GM12878 (cell line): ENCODE data around the gene ZNF165. TPM values are rescaled to one million over a fixed set of nuclear protein-coding genes. Genes with fewer than 3 reads are reported as not detected.
A peak's percentile ranks its signal among the peaks of the same experiment; 100 is the strongest.

ENCODE experiments used
- ATAC-seq: fragments of 200-7000 bp; cut with Tn5 transposase; 3 replicates; pipeline ENCODE4 v1.9.1; 2020; ENCODE audit warnings: mild to moderate bottlenecking, moderate library complexity
- BruUV-seq: library from RNA; stranded (reverse); fragments of 400-500 nt; replicated peaks from 2 replicates; lab custom pipeline; 2021; lab: Mats Ljungman, UMichigan
- CTCF ChIA-PET: fragments of 300-600 bp; sonication (Branson Sonifier 250); formaldehyde crosslinking; extraction: SDS; loops from one replicate; lab custom pipeline; 2021; ENCODE audit warnings: inconsistent platforms; lab: Yijun Ruan, JAX
- POLR2A ChIA-PET: fragments of 350-600 bp; formaldehyde crosslinking; extraction: SDS; loops from one replicate; lab custom pipeline; 2021; ENCODE audit warnings: inconsistent platforms; lab: Charles Lee
- RAD21 ChIA-PET: fragments of 300-600 bp; sonication (Branson Sonifier 250); formaldehyde crosslinking; loops from one replicate; lab custom pipeline; 2023; ENCODE audit warnings: antibody characterized with exemption; ENCODE audit not compliant: unreplicated experiment; lab: Charles Lee
- SMC1A ChIA-PET: fragments of 300-600 bp; sonication (Branson Sonifier 250); formaldehyde crosslinking; loops from one replicate; lab custom pipeline; 2023; ENCODE audit not compliant: unreplicated experiment, uncharacterized antibody; lab: Charles Lee
- DNase-seq: peaks from one replicate; pipeline ENCODE4 v3.0.0-alpha.2; 2011; ENCODE audit warnings: low read depth, low spot score
- FAIRE-seq: peaks from 3 replicates; lab custom pipeline; 2011; peaks lifted over from hg19 to GRCh38; lab: Jason Lieb, UNC
- H2AFZ ChIP-seq: 2 replicates; pipeline ENCODE4 v1.6.0; 2011; ENCODE audit warnings: low read depth, low read length, control low read depth; ENCODE audit not compliant: control insufficient read depth
- H3K27ac ChIP-seq: 2 replicates; pipeline ENCODE4 v1.5.1; 2011; ENCODE audit warnings: control low read depth; ENCODE audit not compliant: control insufficient read depth, insufficient read depth
- H3K27me3 ChIP-seq, 2 experiments: replicated peaks in 1 of 2; 2 replicates each; pipeline versions ENCODE4 v1.6.0 to v1.6.1; 2011; ENCODE audit warnings: low read length in 1 of 2; ENCODE audit not compliant: control insufficient read depth in 2 of 2, insufficient read depth in 2 of 2
- H3K36me3 ChIP-seq, 2 experiments: 2 replicates each; pipeline ENCODE4 v1.5.1; 2011; ENCODE audit warnings: low read length in 1 of 2; ENCODE audit not compliant: control insufficient read depth in 2 of 2, insufficient read depth in 2 of 2
- H3K4me1 ChIP-seq: 2 replicates; pipeline ENCODE4 v1.6.1; 2011; ENCODE audit warnings: mild to moderate bottlenecking, low read length, moderate library complexity, mixed read lengths; ENCODE audit not compliant: control insufficient read depth, insufficient read depth
- H3K4me2 ChIP-seq: 2 replicates; pipeline ENCODE4 v1.6.0; 2011; ENCODE audit warnings: control low read depth; ENCODE audit not compliant: control insufficient read depth, insufficient read depth
- H3K4me3 ChIP-seq: fragments of 200-600 bp; sonication (generic); 2 replicates; pipeline ENCODE4 v1.5.1; 2016
- H3K79me2 ChIP-seq: 2 replicates; pipeline ENCODE4 v1.6.0; 2011; ENCODE audit warnings: low read length; ENCODE audit not compliant: control insufficient read depth, insufficient read depth
- H3K9ac ChIP-seq: 2 replicates; pipeline ENCODE4 v1.8.0; 2011; ENCODE audit warnings: low read length, control low read depth, mixed read lengths; ENCODE audit not compliant: control insufficient read depth, insufficient read depth
- H3K9me3 ChIP-seq: replicated peaks from 3 replicates; pipeline ENCODE4 v1.5.1; 2011; ENCODE audit warnings: mild to moderate bottlenecking, low read length; ENCODE audit not compliant: control insufficient read depth, insufficient read depth
- H4K20me1 ChIP-seq: 2 replicates; pipeline ENCODE4 v1.6.0; 2011; ENCODE audit not compliant: control insufficient read depth, insufficient read depth
- BHLHE40 ChIP-seq, 2 experiments: fragments of 450-650 bp in 1 of 2; IDR thresholded peaks; 2 replicates each; pipeline ENCODE4 v1.6.1; 2011 to 2017; ENCODE audit warnings: low read depth in 2 of 2, borderline replicate concordance in 1 of 2, improper control_type of control experiment in 1 of 2, low read length in 1 of 2, mild to moderate bottlenecking in 1 of 2
- CBX3 ChIP-seq: fragments of 200-600 bp; sonication (generic); IDR thresholded peaks from 2 replicates; pipeline ENCODE4 v1.6.1; 2016; ENCODE audit warnings: low read depth, borderline replicate concordance
- CBX5 ChIP-seq: sonication (generic); IDR thresholded peaks from 2 replicates; pipeline ENCODE4 v1.6.1; 2016; ENCODE audit warnings: low read depth, moderate library complexity, mild to moderate bottlenecking, inconsistent platforms
- CTCF ChIP-seq, 3 experiments: IDR thresholded peaks in 2 of 3; conservative IDR thresholded peaks in 1 of 3; 2 replicates each; pipeline ENCODE4 v1.5.1; 2011; ENCODE audit warnings: low read depth in 3 of 3, low read length in 3 of 3, mild to moderate bottlenecking in 3 of 3, control low read depth in 2 of 3, moderate library complexity in 2 of 3, inconsistent platforms in 1 of 3, mixed read lengths in 1 of 3; ENCODE audit not compliant: control insufficient read depth in 2 of 3, insufficient read depth in 1 of 3; ENCODE audit errors: extremely low read depth in 1 of 3
- ESRRA ChIP-seq: IDR thresholded peaks from 2 replicates; pipeline ENCODE4 v1.6.1; 2012; ENCODE audit warnings: mild to moderate bottlenecking, low read length, improper control_type of control experiment
- HDAC2 ChIP-seq: fragments of 200-600 bp; sonication (generic); IDR thresholded peaks from 2 replicates; pipeline ENCODE4 v1.6.1; 2017
- KAT2A ChIP-seq: conservative IDR thresholded peaks from 2 replicates; pipeline ENCODE4 v1.6.1; 2011; ENCODE audit warnings: low read depth, low read length; ENCODE audit not compliant: control insufficient read depth
- KLF5 ChIP-seq: fragments of 450-650 bp; IDR thresholded peaks from 2 replicates; pipeline ENCODE4 v1.6.1; 2014; ENCODE audit warnings: mild to moderate bottlenecking; ENCODE audit not compliant: partially characterized antibody
- PAX5 ChIP-seq: IDR thresholded peaks from 2 replicates; pipeline ENCODE4 v1.6.1; 2011; ENCODE audit warnings: low read depth, low read length, borderline replicate concordance
- PKNOX1 ChIP-seq: fragments of 450-650 bp; IDR thresholded peaks from 2 replicates; pipeline ENCODE4 v1.6.1; 2016; ENCODE audit warnings: mild to moderate bottlenecking
- RAD21 ChIP-seq: IDR thresholded peaks from 2 replicates; pipeline ENCODE4 v1.6.1; 2011; ENCODE audit warnings: mild to moderate bottlenecking, low read depth, low read length, moderate library complexity; ENCODE audit not compliant: insufficient read depth
- YBX1 ChIP-seq: fragments of 450-650 bp; IDR thresholded peaks from 2 replicates; pipeline ENCODE4 v1.6.1; 2016; ENCODE audit warnings: antibody characterized with exemption
- WGBS: methylation state at CpG from one replicate; pipeline ENCODE4 v1.1.6; 2016; ENCODE audit warnings: low lambda C conversion rate; ENCODE audit not compliant: insufficient replicate concordance, insufficient coverage; ENCODE audit errors: missing lambda C conversion rate; 5-methylcytosine and 5-hydroxymethylcytosine counted together
- in situ Hi-C: fragments of 300-500 bp; cut with MboI; formaldehyde crosslinking; loops from 9 replicates; pipeline ENCODE4 v1.14.3; 2018; ENCODE audit warnings: mixed read lengths
- intact Hi-C: fragments of 100-400 bp; cut with micrococcal nuclease; formaldehyde crosslinking; loops from one replicate; pipeline ENCODE4 v1.14.2; 2022; ENCODE audit not compliant: unreplicated experiment
- polyA plus RNA-seq, 11 experiments: library from polyadenylated mRNA; depleted of rRNA in 4 of 11; unstranded in 6 of 11; stranded (reverse) in 5 of 11; fragments of >200 nt; fragmentation: Nextera tagmentation in 4 of 11; fragmentation: Illumina TruSeq in 1 of 11; extraction: Ambion mirVana in 4 of 11; extraction: Trizol in 1 of 11; gene quantifications; 1 replicate in 1 of 11; 2 replicates in 10 of 11; pipeline versions ENCODE4 v1.2.1 to v1.2.3, GENCODE V29; 2011 to 2016; ENCODE audit warnings: inconsistent platforms in 2 of 11, missing spikeins in 2 of 11, low read depth in 1 of 11
- total RNA-seq, 4 experiments: library from RNA; depleted of rRNA in 3 of 4; stranded (reverse); fragments of >200 nt in 3 of 4; fragmentation: Illumina TruSeq in 1 of 4; extraction: Trizol in 1 of 4; gene quantifications; 2 replicates each; pipeline versions ENCODE4 v1.2.1 to v1.2.3, GENCODE V29; 2013 to 2021

ZNF165 gene
- total and polyA plus RNA-seq, 10 of the 15 experiments (the other 5 are each of a cell fraction or from before 2014, with no cell fraction given) = 1.1 to 5.0 (median 2.9) TPM

- TF ChIP-seq KAT2A (no peak), ESRRA (no peak), BHLHE40 (IDR thresholded peaks at IDR 0.05; ENCODE audit: borderline replicate concordance in 1 of 2, low read depth in 2 of 2, low read length in 1 of 2) (no peak), YBX1 (no peak), KLF5 (no peak), RAD21 (no peak), PAX5 (no peak), CTCF (IDR thresholded peaks at IDR 0.05 in 2 of 3, conservative IDR thresholded peaks at IDR 0.05 in 1 of 3; ENCODE audit: control insufficient read depth in 2 of 3, extremely low read depth in 1 of 3, insufficient read depth in 1 of 3, low read depth in 3 of 3, low read length in 3 of 3) (no peak), CBX3 (no peak), PKNOX1 (no peak)
Measured at GRCh38 chr6:28082939-28083338, 2.6 kb downstream of the ZNF165 start (continued).

DNA sequence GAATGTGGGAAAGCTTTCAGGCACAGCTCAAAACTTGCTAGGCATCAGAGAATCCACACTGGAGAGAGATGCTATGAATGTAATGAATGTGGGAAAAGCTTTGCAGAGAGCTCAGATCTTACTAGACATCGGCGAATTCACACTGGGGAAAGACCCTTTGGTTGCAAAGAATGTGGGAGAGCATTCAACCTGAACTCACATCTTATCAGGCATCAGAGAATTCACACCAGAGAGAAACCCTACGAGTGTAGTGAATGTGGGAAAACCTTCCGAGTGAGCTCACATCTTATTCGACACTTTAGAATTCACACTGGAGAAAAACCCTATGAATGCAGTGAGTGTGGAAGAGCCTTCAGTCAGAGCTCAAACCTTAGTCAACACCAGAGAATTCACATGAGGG lies 8.7 kb downstream of the ZNF165 start:
- DNase-seq (no peak), FAIRE-seq (no peak), ATAC-seq (no peak)
- no peaks in the 10 kb centered on the region for H4K20me1 ChIP-seq
- ChIA-PET POLR2A (no interaction called here), RAD21 (no interaction called here), SMC1A (interaction anchor here (0.6 kb wide), 1 partner anchor 912 kb away, joined by 3 read pairs; no protein-coding TSS in a partner anchor), CTCF (no interaction called here)
- no peaks in the 10 kb centered on the region for H3K4me1 ChIP-seq
- H3K36me3 ChIP-seq = peaks cover 0 to 11% of the 10 kb centered on the region in 2 experiments; a peak in 1 of 4 replicates
- H3K27ac ChIP-seq = no peak overlapping the region
- 90% methylated on average over 5 of the region's 5 CpGs for WGBS
- H3K4me2 ChIP-seq = no peak overlapping the region
- H3K79me2 ChIP-seq = no peaks in the 10 kb centered on the region
- no peak overlapping the region for H2AFZ ChIP-seq
- H3K9me3 ChIP-seq = peaks cover 13% of the 10 kb centered on the region; the same call in 2 of the 3 replicates
- H3K4me3 ChIP-seq = no peak overlapping the region
- BruUV-seq = no TSS peak
- intact Hi-C loops = no loop called here
- in situ Hi-C loops = loop anchor here (25.0 kb wide), 1 partner anchor 1427 kb away; the partner anchor contains the start of gene ZNF322
- H3K27me3 ChIP-seq = no peaks in the 10 kb centered on the region
- no peak overlapping the region for H3K9ac ChIP-seq
- peak; percentile 94 for TF ChIP-seq CBX5
- TF ChIP-seq HDAC2 = no peak
